ENCODE data around the gene XPNPEP1. TPM values are rescaled to one million over a fixed set of nuclear protein-coding genes. Genes with fewer than 3 reads are reported as not detected.

XPNPEP1 gene
- total RNA-seq, 2 donors from 2014 or later: 53.0 to 75.2 TPM

GRCh38 chr10:109889867-109890266 is 33.4 kb downstream of the XPNPEP1 start:
- DNase-seq: no peak
- H3K4me3 Mint-ChIP-seq: peak overlapping the region in 1 of 2 donors; percentile 2
- peak overlapping the region; percentile 84 for H3K27ac Mint-ChIP-seq
- no peaks in the 10 kb centered on the region for H3K9me3 Mint-ChIP-seq
- peak in 1 of 2 donors; percentile 66 for ATAC-seq (replicated peaks in 1 of 2)
- H3K4me1 Mint-ChIP-seq (ENCODE audit: low read depth): peaks cover 39% of the 10 kb centered on the region
- H3K27me3 Mint-ChIP-seq (ENCODE audit: low read depth): no peaks in the 10 kb centered on the region
- H3K36me3 Mint-ChIP-seq (ENCODE audit: insufficient read depth in 2 of 2): peaks cover 0 to 12% of the 10 kb centered on the region in 2 donors

GRCh38 chr10:109887776-109888175 is 35.5 kb downstream of the XPNPEP1 start:
- ATAC-seq (replicated peaks in 1 of 2) (no peak), DNase-seq (no peak)
- Mint-ChIP-seq H3K36me3 (ENCODE audit: insufficient read depth in 2 of 2) (peaks cover 4 to 20% of the 10 kb centered on the region in 2 donors), H3K4me3 (no peak overlapping the region), H3K9me3 (no peaks in the 10 kb centered on the region), H3K27me3 (ENCODE audit: low read depth) (no peaks in the 10 kb centered on the region), H3K27ac (no peak overlapping the region), H3K4me1 (ENCODE audit: low read depth) (peaks cover 30% of the 10 kb centered on the region)

- peaks cover 29% of the 10 kb centered on the region for H3K4me1 Mint-ChIP-seq (ENCODE audit: low read depth)
- DNase-seq (no peak), ATAC-seq (replicated peaks in 1 of 2) (no peak)
- peaks cover 4 to 22% of the 10 kb centered on the region in 2 donors for H3K36me3 Mint-ChIP-seq (ENCODE audit: insufficient read depth in 2 of 2)
- H3K4me3 Mint-ChIP-seq: no peak overlapping the region
- H3K27ac Mint-ChIP-seq: no peak overlapping the region
- no peaks in the 10 kb centered on the region for H3K27me3 Mint-ChIP-seq (ENCODE audit: low read depth)
- H3K9me3 Mint-ChIP-seq: no peaks in the 10 kb centered on the region
Measured at GRCh38 chr10:109887243-109887642, 36.1 kb downstream of the XPNPEP1 start.

GRCh38 chr10:109886781-109887140 is 36.5 kb downstream of the XPNPEP1 start:
- Mint-ChIP-seq H3K9me3 (no peaks in the 10 kb centered on the region), H3K4me1 (ENCODE audit: low read depth) (peaks cover 29% of the 10 kb centered on the region), H3K27me3 (ENCODE audit: low read depth) (no peaks in the 10 kb centered on the region), H3K27ac (no peak overlapping the region), H3K4me3 (no peak overlapping the region), H3K36me3 (ENCODE audit: insufficient read depth in 2 of 2) (peaks cover 4 to 22% of the 10 kb centered on the region in 2 donors)
- ATAC-seq (replicated peaks in 1 of 2): peak; percentile 22 to 41
- DNase-seq: no peak

- Mint-ChIP-seq H3K4me3 (no peak overlapping the region), H3K36me3 (ENCODE audit: insufficient read depth in 2 of 2) (peaks cover 4 to 21% of the 10 kb centered on the region in 2 donors), H3K4me1 (ENCODE audit: low read depth) (peaks cover 29% of the 10 kb centered on the region), H3K27ac (no peak overlapping the region), H3K9me3 (no peaks in the 10 kb centered on the region), H3K27me3 (ENCODE audit: low read depth) (no peaks in the 10 kb centered on the region)
- ATAC-seq (replicated peaks in 1 of 2): peak; percentile 11 to 32
- no peak for DNase-seq
Measured at GRCh38 chr10:109886037-109886780, 37.1 kb downstream of the XPNPEP1 start.

GRCh38 chr10:109883859-109884771 is 39.2 kb downstream of the XPNPEP1 start:
- H3K4me1 Mint-ChIP-seq (ENCODE audit: low read depth): peaks cover 18% of the 10 kb centered on the region
- no peaks in the 10 kb centered on the region for H3K9me3 Mint-ChIP-seq
- peaks cover 6 to 14% of the 10 kb centered on the region in 2 donors for H3K36me3 Mint-ChIP-seq (ENCODE audit: insufficient read depth in 2 of 2)

GRCh38 chr10:109882251-109883057 is 40.9 kb downstream of the XPNPEP1 start:
- no peak for ATAC-seq (replicated peaks in 1 of 2)
- H3K36me3 Mint-ChIP-seq (ENCODE audit: insufficient read depth in 2 of 2): peaks cover 6 to 20% of the 10 kb centered on the region in 2 donors
- H3K9me3 Mint-ChIP-seq: no peaks in the 10 kb centered on the region
- H3K4me3 Mint-ChIP-seq: no peak overlapping the region
- peaks cover 16% of the 10 kb centered on the region for H3K4me1 Mint-ChIP-seq (ENCODE audit: low read depth)
- no peaks in the 10 kb centered on the region for H3K27me3 Mint-ChIP-seq (ENCODE audit: low read depth)
- H3K27ac Mint-ChIP-seq: no peak overlapping the region
- DNase-seq: no peak

More at GRCh38 chr10:109883859-109884771, 39.2 kb downstream of the XPNPEP1 start:
- H3K27me3 Mint-ChIP-seq (ENCODE audit: low read depth): no peaks in the 10 kb centered on the region
- ATAC-seq (replicated peaks in 1 of 2): peak; percentile 68 to 70
- DNase-seq: peak; percentile 44 to 58
- peak overlapping the region; percentile 44 for H3K27ac Mint-ChIP-seq
- no peak overlapping the region for H3K4me3 Mint-ChIP-seq

- H3K27me3 Mint-ChIP-seq (ENCODE audit: low read depth): no peaks in the 10 kb centered on the region
- DNase-seq (no peak), ATAC-seq (replicated peaks in 1 of 2) (no peak)
- H3K4me1 Mint-ChIP-seq (ENCODE audit: low read depth): peaks cover 9% of the 10 kb centered on the region
- no peak overlapping the region for H3K27ac Mint-ChIP-seq
- no peaks in the 10 kb centered on the region for H3K9me3 Mint-ChIP-seq
- no peak overlapping the region for H3K4me3 Mint-ChIP-seq
- peaks cover 6 to 17% of the 10 kb centered on the region in 2 donors for H3K36me3 Mint-ChIP-seq (ENCODE audit: insufficient read depth in 2 of 2)
Measured at GRCh38 chr10:109881769-109882057, 41.6 kb downstream of the XPNPEP1 start.

GRCh38 chr10:109880886-109881768 is 42.2 kb downstream of the XPNPEP1 start:
- Mint-ChIP-seq H3K27ac (peak overlapping the region; percentile 16), H3K9me3 (no peaks in the 10 kb centered on the region), H3K27me3 (ENCODE audit: low read depth) (no peaks in the 10 kb centered on the region), H3K36me3 (ENCODE audit: insufficient read depth in 2 of 2) (peaks cover 6 to 19% of the 10 kb centered on the region in 2 donors), H3K4me1 (ENCODE audit: low read depth) (peaks cover 3% of the 10 kb centered on the region), H3K4me3 (no peak overlapping the region)
- no peak for DNase-seq
- no peak for ATAC-seq (replicated peaks in 1 of 2)

GRCh38 chr10:109877546-109877945 is 45.8 kb downstream of the XPNPEP1 start:
- H3K9me3 Mint-ChIP-seq: no peaks in the 10 kb centered on the region
- H3K4me1 Mint-ChIP-seq (ENCODE audit: low read depth): no peaks in the 10 kb centered on the region
- ATAC-seq (replicated peaks in 1 of 2) (no peak), DNase-seq (no peak)
- H3K36me3 Mint-ChIP-seq (ENCODE audit: insufficient read depth in 2 of 2): peaks cover 2 to 12% of the 10 kb centered on the region in 2 donors
- H3K27me3 Mint-ChIP-seq (ENCODE audit: low read depth): no peaks in the 10 kb centered on the region
- H3K4me3 Mint-ChIP-seq: no peak overlapping the region
- no peak overlapping the region for H3K27ac Mint-ChIP-seq

GRCh38 chr10:109875828-109876821 is 47.2 kb downstream of the XPNPEP1 start:
- Mint-ChIP-seq H3K27me3 (ENCODE audit: low read depth) (no peaks in the 10 kb centered on the region), H3K4me1 (ENCODE audit: low read depth) (no peaks in the 10 kb centered on the region), H3K4me3 (no peak overlapping the region), H3K36me3 (ENCODE audit: insufficient read depth in 2 of 2) (peaks cover 2 to 16% of the 10 kb centered on the region in 2 donors), H3K9me3 (no peaks in the 10 kb centered on the region), H3K27ac (no peak overlapping the region)
- DNase-seq (no peak), ATAC-seq (replicated peaks in 1 of 2) (no peak)
